ENCODE data around the gene FECH. TPM values are rescaled to one million over a fixed set of nuclear protein-coding genes. Genes with fewer than 3 reads are reported as not detected.

FECH gene
- total and polyA plus RNA-seq, 9 of the 15 experiments (the other 6 are each of a cell fraction or from before 2014, with no cell fraction given) = 19.8 to 170 (median 56.8) TPM

DNA sequence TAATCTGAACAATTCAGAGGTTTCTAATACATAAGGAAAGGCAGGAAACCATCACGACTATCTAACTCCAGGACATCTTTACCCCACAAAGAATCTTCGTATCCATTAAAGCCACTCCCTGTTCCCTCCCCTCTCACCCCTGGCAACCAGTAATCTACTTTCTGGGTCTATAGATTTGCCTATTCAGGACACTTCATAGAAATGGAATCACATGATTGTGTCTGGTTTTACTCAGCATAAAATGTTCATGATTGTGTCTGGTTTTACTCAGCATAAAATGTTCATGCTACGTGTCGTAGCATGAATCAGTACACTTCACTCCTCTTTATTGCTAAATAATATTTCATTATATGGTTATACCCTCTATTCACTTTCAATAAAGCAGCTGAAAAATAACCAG, 11.6 kb downstream of the FECH start:
- H3K27me3 ChIP-seq (ENCODE audit: control insufficient read depth in 2 of 2, insufficient read depth in 2 of 2, low read length in 2 of 2) = no peaks in the 10 kb centered on the region
- no peaks in the 10 kb centered on the region for H3K9me1 ChIP-seq (ENCODE audit: control insufficient read depth, insufficient read depth, low read length)
- TF ChIP-seq LEF1 (IDR thresholded peaks at IDR 0.05) (no peak), E2F3 (CRISPR knock-in tag; IDR thresholded peaks at IDR 0.05) (no peak)
- TF ChIP-seq, protein P1, sequence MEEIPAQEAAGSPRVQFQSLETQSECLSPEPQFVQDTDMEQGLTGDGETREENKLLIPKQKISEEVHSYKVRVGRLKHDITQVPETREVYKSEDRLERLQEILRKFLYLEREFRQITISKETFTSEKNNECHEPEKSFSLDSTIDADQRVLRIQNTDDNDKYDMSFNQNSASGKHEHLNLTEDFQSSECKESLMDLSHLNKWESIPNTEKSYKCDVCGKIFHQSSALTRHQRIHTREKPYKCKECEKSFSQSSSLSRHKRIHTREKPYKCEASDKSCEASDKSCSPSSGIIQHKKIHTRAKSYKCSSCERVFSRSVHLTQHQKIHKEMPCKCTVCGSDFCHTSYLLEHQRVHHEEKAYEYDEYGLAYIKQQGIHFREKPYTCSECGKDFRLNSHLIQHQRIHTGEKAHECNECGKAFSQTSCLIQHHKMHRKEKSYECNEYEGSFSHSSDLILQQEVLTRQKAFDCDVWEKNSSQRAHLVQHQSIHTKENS (CRISPR knock-in tag; IDR thresholded peaks at IDR 0.05) = no peak
- TF ChIP-seq, protein P2, sequence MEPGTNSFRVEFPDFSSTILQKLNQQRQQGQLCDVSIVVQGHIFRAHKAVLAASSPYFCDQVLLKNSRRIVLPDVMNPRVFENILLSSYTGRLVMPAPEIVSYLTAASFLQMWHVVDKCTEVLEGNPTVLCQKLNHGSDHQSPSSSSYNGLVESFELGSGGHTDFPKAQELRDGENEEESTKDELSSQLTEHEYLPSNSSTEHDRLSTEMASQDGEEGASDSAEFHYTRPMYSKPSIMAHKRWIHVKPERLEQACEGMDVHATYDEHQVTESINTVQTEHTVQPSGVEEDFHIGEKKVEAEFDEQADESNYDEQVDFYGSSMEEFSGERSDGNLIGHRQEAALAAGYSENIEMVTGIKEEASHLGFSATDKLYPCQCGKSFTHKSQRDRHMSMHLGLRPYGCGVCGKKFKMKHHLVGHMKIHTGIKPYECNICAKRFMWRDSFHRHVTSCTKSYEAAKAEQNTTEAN (CRISPR knock-in tag; IDR thresholded peaks at IDR 0.05) = no peak
- H3K4me3 ChIP-seq = no peak overlapping the region
- no peak overlapping the region for H3K4me2 ChIP-seq (ENCODE audit: insufficient read depth, low read length)
- H3K36me3 ChIP-seq (ENCODE audit: control insufficient read depth, insufficient read depth, low read length) = peaks cover 87% of the 10 kb centered on the region
- POLR2A ChIA-PET = interaction anchor here (0.7 kb wide), 2 partner anchors 688 to 852 kb away, joined by 3 read pairs; no protein-coding TSS in a partner anchor
- DNase-seq (ENCODE audit: extremely low read depth in 1 of 4, low spot score in 3 of 4) (no peak), ATAC-seq (no peak), FAIRE-seq (no peak)
- peaks cover 16% of the 10 kb centered on the region for H3K79me2 ChIP-seq (ENCODE audit: control insufficient read depth, insufficient read depth, low read length)
- in situ Hi-C loops (cut with MboI) = no loop called here
- no peaks in the 10 kb centered on the region for H3K4me1 ChIP-seq (replicated peaks in 1 of 2; ENCODE audit: control insufficient read depth in 2 of 2, insufficient read depth in 2 of 2, low read length in 2 of 2)
- H3K27ac ChIP-seq (ENCODE audit: extremely low read depth, low read depth, low read length) = no peak overlapping the region
- H2AFZ ChIP-seq (ENCODE audit: low read depth, low read length) = no peak overlapping the region
- no peaks in the 10 kb centered on the region for H3K9me3 ChIP-seq (replicated peaks; ENCODE audit: control insufficient read depth, insufficient read depth, low read depth, low read length)
- CTCF ChIA-PET (ENCODE audit: low intra/inter-chr PET ratio) = no interaction called here
- H4K20me1 ChIP-seq (replicated peaks; ENCODE audit: control insufficient read depth, insufficient read depth, low read length) = no peaks in the 10 kb centered on the region
- 54% methylated on average over 4 of the region's 4 CpGs for WGBS (ENCODE audit: insufficient coverage, low coverage, missing lambda C conversion rate)
- no peak overlapping the region for H3K9ac ChIP-seq (ENCODE audit: insufficient read depth in 1 of 2, low read depth in 2 of 2, low read length in 2 of 2)
- intact Hi-C loops (cut with micrococcal nuclease) = no loop called here
- BruUV-seq (replicated peaks) = no TSS peak
